CD4-positive, alpha-beta T cell treated with Interleukin-15 for 4 hours (primary cell): ENCODE data around the gene SLU7.

ENCODE experiments used
- DNase-seq: peaks from one replicate; pipeline ENCODE4 v3.0.0-alpha.2; 2020; ENCODE audit warnings: low spot score

Gene SLU7

GRCh38 chr5:160418561-160419457, at the start of gene SLU7:
Gene SLU7, minus strand, starts transcription at chr5:160419081. Its CDS starts 3,787 bp downstream, at chr5:160415294.
- DNase-seq: peak; percentile 92

DNA sequence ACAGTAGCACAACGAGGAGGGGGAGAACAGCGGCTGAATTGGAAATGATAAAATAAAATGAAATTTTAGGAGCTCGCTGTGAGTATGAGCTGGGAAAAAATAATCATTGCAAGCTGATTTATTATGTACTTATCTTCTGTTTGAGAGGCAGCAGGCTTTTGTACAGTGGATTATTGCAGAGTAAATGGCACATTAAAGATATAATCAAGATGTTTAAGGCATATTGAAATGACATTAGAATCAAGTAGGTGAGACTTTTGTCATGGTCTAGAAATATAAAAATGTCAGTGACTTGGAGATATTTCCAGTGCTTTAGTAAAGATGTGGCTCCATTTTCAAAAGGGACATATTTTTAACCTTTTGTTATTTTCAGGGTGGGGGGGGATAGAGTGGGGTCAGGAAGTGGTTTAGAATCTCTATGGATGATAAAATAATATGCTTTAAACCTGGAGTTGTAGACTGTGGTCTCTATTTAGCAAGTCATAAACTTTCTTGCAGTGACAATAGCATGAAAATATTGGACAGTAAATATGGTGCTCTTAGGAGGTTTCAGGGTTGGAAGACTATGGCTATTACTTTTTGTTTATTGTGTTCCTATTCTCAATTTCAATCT, 49.6 kb upstream of the SLU7 start:
- DNase-seq: no peak

- DNase-seq: peak; percentile 80
These were observed 48.9 kb upstream of the SLU7 start for GRCh38 chr5:160467555-160468362.

DNA sequence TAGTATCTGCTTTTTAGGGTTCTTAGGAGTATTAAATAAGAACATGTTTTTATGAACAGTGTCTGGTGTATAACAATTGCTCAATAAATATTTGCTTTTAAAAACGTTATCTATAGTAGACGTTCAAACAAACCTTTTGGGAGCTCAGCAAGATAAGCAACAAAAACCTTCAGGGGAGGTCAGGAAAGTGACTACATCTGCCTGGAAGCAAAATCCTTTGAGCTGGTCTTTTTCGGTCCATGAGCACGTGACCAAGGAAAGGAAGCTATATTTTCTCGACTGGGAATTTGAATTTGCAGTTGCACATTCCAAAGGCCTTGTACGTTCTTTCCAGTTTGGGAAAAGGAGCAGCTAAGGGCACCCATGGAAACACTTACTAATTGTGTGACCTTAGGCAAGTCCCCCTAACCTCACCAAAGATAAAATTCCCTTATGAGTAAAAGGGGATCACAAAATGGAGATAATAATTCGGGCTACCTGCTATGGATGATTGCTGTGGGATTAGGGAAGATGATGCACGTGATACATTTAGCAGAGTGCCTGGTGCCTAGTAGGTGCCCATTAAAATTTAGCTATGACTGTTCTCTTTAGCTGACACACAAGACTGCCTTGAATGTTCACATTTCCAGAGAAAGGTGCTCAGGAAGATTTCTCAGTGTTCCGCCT, 48.1 kb upstream of the SLU7 start:
- DNase-seq: no peak

GRCh38 chr5:160466116-160466515, 47.2 kb upstream of the SLU7 start:
- DNase-seq: no peak

DNA sequence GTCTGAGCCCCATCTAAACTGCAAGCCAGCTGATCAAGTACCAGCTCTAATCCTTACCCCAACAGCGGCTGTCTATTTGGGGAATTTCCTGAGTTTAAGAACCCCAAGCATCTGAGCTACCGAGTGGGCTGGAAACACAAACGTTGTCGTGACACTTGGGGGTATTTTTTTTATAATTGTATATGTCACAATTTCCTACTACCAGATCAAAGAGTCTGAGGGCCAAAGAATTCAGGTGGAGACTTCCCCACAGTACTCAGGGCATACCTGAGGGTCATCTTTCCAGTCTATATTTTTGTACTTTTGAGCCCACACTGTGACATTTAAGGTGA, 45.6 kb upstream of the SLU7 start:
- no peak for DNase-seq

- DNase-seq: no peak
These were observed 45.0 kb upstream of the SLU7 start for GRCh38 chr5:160463740-160464465.

DNA sequence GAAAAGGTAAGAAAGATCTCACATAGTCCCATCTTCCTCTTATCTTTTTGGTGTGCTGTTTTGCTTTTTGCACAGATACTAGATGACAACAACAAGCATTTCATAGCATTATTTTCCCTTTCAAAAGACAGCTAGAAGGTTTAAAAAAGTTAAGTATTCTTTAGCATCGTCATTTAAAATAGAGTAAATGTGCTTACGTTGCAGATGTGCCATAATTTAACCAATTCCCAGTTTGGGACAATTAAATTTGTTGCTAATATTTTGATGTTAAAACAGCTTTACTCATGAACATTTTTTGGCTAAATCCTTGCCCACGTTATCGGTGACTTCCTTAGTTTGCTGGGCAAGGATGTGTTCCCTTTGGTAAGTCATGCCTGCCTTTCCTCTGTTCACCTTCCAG, 44.3 kb upstream of the SLU7 start:
- DNase-seq: no peak

GRCh38 chr5:160462167-160462566, 43.3 kb upstream of the SLU7 start:
- DNase-seq: no peak

DNA sequence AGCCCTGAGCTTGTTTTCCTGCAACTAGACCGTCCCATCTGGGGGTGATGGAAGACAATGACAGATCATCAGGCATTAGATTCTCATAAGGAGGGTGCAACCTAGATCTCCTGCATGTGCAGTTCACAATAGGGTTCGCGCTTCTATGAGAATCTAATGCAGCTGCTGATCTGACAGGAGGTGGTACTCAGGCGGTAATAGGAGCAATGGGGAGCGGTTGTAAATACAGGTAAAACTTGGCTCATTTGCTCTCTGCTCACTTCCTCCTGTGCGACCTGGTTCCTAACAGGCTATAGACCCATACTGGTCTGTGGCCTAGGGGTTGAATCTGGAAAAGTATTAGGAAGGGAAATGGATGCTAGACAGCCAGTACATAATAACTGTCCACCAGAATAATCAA, 42.5 kb upstream of the SLU7 start:
- no peak for DNase-seq

- no peak for DNase-seq
These were observed 41.6 kb upstream of the SLU7 start for GRCh38 chr5:160460377-160461049.

DNA sequence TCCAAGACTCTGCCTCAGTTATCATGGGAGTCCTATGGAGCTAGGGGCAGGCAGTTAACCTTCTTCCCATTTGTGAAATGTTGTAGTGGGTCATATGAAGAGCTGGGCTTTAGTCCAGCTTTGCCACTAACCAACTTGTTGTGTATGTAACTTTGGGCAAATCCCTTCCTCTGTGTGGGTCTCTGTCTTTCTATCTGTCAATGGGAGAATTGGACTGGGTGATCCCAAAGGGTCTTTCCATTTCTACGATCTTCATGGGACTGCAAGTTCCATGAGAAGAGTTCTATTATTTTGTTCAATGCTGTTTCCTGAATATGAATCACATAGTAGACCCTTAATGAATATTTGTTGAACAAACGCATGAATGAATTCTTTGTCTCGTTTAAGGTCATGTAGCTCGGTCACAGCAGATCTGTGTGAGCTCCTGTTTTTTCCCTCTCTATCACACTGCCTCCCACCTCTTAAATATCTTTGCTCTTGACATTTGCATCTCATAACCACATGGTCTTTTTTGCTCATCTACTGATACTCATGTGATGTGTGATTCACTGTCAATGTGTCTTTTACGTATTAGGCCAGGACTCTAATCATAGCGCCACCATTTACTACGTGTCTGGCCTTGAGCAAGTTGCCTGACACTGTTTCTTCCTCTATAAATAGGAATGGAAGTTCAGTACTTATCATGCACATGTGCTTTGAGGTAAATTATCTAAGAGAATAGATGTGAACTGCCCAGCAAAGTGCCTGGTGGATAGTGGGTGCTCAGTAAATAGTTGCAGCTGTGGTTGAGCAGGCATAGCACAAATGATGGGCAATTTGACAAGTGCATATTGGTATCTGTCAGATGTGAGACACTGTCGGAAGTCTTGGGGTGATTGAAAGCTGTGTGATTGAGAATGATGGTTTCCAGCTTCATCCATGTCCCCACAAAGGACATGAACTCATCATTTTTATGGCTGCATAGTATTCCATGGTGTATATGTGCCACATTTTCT, 40.2 kb upstream of the SLU7 start:
- DNase-seq: no peak

DNA sequence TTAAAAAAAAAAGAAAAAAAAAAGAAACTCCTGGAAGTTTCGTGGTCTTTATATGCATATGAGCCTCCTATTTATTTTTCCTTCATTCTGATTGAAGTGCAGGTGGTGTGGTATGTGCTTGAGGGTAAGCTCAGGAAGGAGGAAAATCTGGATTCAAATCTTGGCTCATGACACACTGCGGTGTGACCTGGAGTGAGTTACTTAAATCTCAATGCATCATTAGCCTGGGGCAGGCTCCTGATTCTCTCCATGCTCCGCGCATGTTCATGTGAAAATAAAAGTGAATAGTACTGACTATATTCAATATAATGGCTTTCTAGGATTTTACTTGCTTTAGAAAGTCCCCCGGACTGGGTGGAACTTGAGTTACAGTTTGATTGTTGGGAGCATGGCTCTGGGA, 38.4 kb upstream of the SLU7 start:
- no peak for DNase-seq

- DNase-seq: no peak
These were observed 37.7 kb upstream of the SLU7 start for GRCh38 chr5:160456480-160457177.

DNA sequence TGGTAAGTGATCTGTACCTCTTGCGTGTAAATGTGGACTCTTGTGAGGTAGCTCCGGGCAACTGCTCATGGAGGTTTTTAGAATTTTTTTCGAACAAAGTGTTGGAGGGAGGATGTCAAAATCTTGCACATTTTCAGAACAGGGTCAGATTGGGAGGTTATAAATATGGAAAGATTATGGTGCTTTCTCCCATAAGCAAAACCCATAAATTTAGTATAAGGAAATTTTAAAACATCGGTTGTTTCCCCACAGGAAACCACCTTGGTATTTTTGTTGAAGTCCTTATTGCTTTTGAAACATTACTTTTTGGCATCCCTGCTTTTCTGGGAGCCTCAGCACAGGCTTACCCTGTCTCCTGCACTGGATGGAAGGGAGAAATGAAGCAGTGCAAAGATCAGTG, 36.7 kb upstream of the SLU7 start:
- DNase-seq: no peak

DNA sequence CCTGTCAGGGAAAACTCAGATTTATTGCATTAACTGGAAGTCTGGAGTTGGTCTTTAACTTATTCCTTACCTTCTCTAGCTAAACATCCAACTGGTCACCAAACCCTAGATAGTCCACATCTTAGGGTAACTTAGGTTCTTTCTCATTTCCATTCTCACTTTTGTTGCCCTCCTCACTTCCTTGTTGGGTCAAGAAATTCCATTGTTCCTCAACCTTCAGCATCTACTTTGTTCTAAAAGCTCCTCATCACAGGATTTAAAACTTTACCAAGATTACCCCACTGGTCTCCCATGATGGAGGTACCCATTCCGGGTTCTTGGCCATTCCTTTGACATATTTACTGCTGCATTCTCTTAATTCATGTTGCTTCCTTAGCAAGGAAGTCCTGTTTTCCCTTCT, 34.9 kb upstream of the SLU7 start:
- DNase-seq: no peak

GRCh38 chr5:160452795-160453194, 33.9 kb upstream of the SLU7 start:
- DNase-seq: no peak

DNA sequence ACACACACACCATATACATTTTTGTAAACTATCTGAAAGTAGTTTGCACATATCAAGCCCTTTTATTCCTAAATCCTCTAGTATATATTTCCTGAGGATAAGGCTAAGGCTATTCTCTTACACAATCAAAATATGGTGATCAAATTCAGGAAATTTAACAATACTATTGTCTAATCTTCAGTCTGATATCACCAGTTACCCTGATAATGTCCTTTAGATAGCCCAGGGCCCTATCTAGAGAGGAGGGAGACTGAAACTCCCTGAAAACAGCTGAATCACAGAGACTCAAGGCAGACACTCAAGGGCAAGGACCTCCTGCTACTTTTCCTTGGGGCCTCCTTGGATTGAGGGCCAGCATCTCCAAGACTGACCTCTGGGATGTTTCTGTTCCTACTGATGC, 33.2 kb upstream of the SLU7 start:
- no peak for DNase-seq

DNA sequence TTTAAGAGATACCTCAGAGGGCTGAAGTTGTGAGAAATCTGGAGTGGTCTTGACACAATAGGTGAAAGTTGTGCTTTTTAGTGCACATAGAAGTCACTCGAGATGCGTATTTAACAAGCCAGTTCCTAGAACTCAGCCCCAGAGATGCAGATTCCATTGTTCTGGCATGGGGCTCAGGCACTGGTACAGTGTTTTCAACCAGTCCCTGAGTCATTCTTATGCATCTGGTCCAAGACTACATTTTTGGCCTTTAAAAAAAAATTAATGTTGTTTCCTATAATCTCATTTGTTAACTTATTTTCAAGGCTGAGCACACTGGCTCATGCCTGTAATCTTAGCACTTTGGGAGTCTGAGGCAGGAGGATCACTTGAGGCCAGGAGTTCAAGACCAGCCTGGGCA, 32.4 kb upstream of the SLU7 start:
- no peak for DNase-seq
